GM18858 (cell line): ENCODE results near the gene LYAR.
"Not testable (repeated sequence)": the region's sequence is repeated elsewhere in the genome, so short reads cannot be mapped to it uniquely, and the experiment has no call there.

ENCODE experiments used
- ATAC-seq: cut with Tn5 transposase; IDR thresholded peaks from one replicate; pipeline ENCODE4 v1.9.1; 2021; ENCODE audit not compliant: unreplicated experiment

Gene LYAR

DNA sequence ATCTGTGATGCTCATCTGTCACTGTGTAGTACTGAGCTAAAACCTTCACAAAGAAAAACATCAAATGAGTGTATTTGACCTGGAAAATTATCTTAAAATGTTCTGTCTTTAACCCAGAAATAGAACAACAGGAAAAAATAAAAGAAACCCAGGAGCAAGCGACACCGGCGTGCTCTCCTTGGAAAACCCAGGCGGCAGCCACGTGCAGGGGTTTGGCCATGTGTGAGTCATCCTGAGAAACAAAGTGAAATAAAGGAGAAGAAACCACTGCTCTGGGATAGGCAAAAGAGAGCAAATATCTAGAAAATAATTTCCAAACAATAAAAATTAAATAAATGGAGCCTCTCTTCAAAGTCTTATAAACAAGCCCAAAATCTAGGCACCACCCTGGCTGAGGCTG lies 22.0 kb downstream of the LYAR start:
- ATAC-seq: no peak

DNA sequence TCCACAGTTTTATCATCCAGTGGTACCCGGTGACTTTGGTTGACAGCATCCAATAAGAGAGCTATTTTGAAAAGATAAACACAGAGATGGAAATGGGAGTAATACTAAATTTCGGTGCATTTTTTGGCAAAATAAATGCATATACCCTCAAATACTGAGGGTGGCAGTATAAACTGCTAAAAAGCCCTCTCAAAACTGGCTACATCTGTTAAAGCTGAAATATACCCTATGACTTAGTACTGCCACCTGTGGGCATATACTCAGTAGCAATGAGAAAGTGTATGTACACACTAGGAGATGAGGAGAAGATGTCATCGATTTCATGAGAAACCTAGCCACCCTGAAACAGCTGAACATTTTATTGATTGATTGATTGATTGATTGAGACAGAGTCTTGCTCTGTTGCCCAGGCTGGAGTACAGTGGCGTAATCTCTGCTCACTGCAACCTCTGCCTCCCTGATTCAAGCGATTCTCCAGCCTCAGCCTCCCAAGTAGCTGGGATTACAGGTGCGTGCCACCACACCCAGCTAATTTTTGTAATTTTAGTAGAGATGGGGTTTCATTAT lies 29.7 kb downstream of the LYAR start:
- no peak for ATAC-seq

DNA sequence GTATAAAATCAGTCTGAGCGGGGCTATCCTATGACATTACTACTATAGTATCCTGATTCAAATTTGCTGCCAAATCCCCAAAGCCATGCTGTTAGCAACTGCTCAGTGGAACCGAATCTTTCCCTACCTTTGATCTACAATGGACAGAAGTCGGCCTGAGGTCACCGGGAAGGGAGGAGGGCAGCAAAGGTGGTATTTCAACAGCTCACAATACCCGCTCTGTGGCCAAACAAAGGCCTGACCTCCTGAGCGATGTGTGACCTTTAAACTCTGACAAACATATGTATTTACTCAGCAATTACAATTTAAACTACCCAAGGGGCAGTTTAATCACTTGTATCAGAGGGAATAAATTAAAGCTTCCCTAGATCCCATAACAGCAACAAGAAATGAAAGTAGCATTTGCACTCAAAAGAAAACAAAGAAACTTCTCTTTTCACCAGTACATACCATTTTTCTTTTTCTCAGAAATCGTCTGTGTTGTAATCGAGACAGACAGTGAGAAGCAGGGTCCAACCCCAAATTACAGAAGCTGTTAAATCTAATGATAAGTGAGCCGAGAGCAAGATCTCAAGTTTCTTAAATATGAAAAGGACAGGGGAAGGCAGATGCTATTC lies 30.4 kb downstream of the LYAR start:
- no peak for ATAC-seq

DNA sequence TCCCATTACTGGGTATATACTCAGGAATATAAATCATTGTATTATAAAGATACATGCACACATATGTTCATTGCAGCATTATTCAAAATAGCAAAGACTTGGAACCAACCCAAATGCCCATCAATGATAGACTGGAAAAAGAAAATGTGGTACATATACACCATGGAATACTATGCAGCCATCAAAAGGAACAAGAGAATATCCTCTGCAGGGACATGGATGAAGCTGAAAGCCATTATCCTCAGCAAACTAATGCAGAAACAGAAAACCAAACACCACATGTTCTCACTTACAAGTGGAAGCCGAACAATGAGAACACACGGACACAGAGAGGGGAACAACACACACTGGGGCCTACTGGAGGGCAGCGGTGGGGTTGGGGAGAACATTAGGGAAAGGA lies 32.2 kb downstream of the LYAR start:
- ATAC-seq: not testable (repeated sequence)

DNA sequence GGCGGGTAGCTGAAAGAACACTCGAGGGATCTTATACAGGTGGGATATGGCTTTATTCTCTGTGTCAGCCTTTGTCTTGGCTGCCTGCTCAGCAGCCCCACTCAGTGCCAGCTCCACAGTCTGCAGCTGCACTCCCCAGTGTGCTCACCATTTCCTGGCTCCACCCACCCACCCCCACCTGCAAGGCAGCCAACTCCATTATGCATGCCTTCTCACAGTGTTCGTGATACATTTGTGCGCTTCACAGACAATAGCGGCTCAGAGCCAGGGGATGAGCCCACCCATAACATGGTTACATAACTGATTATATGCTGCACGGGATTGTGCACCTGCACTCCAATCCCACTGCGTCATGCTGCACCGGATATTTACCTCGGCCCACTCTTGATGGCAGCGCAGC lies 33.2 kb downstream of the LYAR start:
- ATAC-seq: no peak

DNA sequence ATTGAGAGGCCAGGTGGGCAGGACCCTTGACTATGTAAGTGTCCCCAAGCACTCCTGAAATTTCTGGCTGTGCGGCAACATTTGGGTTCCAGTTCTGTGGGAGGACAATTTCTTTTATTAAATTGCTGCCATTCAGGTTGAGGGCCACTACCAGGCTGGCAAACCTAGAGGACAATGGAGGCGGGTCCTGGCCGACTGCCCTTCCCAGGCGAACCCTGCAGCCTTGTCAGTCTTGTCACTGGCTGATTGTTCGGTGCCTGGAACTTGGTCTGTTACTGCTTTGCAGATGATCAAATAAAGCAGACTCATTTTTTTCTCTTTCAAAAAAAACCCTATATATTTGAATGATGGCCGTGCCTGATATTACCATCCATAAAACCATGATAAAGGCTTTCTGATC lies 35.3 kb downstream of the LYAR start:
- no peak for ATAC-seq

DNA sequence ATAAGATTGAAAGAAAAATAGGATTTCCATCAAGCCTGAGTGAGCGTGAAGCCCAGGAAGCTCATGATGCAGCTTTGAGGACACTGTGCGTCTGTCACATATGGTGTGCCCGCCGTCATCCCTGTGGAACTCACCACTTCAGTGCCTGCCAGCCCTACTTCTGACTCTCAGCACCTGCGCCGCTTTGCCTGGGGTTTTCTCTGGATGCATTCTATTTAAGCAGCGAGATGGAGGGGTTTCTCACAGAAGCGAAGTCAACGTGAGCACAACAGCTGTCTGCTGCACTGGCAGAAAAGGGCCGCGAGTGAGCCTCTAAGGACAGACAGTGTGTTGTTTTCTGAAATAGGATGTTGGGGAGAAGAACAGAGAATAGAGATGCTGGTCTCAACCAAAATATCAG lies 35.8 kb downstream of the LYAR start:
- no peak for ATAC-seq

DNA sequence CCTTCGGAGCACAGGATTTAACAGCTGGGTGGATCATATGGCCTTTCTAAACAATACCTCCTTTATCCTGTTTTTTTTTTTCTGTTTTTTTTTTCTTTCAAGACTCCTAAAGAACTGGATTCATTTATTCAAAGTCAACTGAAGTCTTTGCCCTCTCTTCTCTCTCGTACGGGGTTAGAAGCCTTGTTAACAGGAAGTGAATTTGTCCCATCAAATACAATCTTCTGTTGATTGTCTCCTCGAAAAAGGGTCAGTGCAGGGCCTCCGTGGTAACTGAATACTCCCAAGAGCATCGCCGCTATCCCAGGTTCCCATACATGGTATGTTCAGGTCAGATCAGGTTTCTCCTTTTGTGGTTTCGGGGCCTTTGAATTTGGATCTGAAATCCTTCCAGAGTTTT lies 40.1 kb downstream of the LYAR start:
- ATAC-seq: no peak

DNA sequence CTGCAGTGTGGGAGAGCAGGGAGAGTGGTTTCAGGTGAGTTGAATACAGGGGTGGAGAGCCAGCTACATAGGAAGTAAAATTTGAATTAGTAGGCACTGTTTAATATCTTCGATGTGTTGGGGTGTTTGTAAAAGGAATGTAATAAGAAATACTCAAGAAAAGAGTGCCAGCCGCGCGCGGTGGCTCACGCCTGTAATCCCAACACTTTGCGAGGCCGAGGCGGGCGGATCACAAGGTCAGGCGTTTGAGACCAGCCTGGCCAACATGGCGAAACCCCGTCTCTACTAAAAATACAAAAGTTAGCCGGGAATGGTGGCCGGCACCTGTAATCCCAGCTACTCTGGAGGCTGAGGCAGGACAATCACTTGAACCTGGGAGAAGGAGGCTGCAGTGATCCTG lies 40.6 kb downstream of the LYAR start:
- not testable (repeated sequence) for ATAC-seq

DNA sequence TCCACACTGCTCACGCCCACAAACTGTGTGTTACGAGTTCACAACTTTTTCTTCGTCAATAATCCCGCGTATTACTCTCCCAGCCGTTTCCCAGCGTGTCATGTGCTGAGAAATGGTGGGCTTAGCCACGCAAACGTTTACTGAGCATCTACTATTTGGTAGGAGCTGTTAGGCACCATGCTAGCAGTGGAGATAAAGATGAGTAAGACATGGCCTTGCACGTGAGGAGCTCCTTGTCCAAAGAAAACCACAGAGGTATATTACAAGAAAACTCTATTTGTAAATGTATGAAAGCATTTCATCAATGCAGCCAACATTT lies 41.1 kb downstream of the LYAR start:
- no peak for ATAC-seq

DNA sequence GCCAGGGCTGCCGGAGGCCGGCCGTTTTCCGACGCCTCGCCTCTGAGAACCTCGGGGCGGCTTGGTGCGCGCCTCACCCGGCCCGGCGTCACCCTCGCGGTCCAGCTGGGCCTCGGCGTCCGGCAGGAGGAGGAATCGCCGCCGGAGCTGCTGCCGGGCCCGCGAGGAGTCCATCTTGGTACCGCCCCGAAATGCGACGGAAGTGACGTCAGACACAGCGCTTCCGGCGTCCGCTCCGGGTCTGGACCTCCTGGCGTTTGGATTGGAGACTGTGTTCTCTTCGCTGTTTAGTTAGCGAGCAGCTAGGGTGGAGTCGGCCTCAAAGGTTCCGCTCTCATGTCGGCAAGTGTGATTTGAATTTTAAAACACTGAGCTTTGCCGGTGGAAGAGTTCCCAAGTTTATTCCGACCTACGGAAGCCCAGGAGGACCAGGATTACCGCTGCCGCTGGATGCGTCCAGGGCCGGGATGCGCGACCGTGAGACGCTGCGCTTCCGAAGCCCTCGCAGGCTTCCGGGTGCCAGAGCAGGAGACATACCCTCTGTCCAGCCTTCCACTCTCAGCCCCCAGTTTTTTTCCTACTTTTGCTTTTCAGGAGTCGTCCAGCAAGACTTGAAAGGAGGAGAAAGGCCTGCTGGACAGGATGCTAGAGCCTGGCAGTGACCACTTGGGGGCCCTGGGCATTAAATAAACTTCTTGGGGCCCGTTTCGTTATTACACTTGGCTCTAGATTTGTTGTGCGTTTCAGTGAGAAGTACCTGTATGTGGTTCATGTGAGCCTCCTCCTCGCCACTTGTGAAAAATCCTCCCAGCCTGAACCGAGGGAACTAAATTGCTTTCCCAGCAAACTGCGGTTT lies 41.7 kb downstream of the LYAR start, which contains the start of gene TMEM128:
Gene TMEM128 (minus strand): TSS at position 195 of the 856 bp plus-strand sequence. CDS start 21 bp downstream, at position 174.
- ATAC-seq: peak; percentile 92

DNA sequence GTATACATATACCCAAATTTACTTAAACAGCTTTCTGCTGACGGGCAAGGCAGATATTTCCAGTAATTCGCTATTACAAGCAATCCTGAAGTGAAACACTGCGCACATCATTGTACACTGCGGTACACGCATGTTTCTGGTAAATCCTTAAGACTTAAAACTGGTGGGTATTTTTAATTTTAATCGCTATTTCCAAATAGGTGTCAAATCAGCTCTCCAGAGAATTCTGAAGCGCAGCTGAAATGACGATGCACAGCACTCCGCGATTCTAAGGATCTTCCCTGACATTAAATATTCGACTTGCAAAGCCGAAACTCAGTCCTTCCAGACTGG lies 42.3 kb downstream of the LYAR start:
- peak; percentile 25 for ATAC-seq

DNA sequence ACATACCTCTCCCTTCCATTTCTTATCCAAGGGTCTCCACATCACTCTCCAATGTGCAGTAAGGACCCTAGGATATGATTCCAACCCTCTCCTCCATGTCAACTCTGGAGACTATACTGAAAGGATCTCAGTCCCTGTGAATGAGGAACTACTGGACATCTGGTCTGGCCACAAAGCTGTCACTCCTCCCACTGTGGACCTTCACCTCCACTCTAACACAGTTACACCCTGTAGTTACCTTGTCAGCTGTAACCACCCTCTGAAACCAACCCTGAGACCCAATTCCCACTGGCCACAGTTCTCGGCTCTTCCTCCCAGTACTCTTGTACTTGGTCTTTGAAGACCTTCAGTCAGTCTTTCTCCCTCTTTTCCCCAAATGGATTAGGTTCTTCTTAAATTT lies 44.8 kb downstream of the LYAR start:
- ATAC-seq: no peak

DNA sequence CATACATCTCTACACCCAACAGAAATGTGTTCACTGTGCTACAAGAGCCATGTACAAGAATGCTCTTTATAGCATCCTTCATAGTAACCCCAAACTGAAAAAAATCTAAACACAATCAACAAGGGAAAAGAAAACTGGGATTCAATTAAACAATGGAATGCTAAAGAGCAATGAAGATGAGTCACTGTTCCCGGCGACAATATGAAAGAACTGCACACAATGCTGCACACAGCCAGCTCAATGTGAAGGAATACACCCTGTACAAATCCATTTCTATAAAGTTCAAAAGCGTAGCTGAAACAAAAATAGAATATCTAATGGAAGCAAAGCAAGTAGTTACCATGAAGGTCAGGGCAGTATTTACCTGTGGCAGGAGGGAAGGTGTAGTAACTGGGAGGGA lies 50.4 kb downstream of the LYAR start:
- not testable (repeated sequence) for ATAC-seq

DNA sequence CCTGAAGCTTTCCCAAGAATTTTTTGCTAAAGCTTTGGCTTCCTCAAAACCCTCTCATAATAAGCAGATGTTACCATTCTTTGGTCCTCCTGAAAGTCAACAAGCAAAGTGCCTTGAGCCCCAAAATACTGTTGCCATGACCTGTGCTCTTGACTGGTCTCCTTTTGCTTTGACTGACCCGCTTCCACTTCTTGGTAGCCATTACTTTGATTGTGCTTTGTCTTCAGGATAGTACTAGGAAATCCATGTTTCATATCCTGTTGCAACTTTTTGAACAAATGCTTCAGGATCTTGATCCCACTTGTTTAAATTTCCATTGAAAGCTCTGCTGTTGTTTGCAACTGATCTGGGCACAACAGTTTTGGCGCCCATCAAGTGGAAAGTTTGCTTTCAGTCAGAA lies 56.3 kb downstream of the LYAR start:
- ATAC-seq: no peak

DNA sequence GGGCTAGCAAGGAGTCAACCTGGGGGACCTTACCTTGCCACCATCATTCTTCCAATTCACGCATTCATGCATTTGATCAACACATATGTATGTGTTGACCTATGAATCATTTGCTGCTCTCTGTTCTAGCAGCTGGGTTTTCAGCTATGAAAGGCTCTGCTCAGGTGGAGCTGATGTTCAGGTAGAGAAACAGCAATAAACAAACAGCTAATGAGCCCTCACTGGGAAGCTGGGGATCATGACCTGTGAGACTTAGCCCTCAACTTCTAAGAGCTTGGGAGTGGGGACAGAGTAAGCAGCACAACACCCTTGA lies 61.6 kb downstream of the LYAR start:
- ATAC-seq: no peak

DNA sequence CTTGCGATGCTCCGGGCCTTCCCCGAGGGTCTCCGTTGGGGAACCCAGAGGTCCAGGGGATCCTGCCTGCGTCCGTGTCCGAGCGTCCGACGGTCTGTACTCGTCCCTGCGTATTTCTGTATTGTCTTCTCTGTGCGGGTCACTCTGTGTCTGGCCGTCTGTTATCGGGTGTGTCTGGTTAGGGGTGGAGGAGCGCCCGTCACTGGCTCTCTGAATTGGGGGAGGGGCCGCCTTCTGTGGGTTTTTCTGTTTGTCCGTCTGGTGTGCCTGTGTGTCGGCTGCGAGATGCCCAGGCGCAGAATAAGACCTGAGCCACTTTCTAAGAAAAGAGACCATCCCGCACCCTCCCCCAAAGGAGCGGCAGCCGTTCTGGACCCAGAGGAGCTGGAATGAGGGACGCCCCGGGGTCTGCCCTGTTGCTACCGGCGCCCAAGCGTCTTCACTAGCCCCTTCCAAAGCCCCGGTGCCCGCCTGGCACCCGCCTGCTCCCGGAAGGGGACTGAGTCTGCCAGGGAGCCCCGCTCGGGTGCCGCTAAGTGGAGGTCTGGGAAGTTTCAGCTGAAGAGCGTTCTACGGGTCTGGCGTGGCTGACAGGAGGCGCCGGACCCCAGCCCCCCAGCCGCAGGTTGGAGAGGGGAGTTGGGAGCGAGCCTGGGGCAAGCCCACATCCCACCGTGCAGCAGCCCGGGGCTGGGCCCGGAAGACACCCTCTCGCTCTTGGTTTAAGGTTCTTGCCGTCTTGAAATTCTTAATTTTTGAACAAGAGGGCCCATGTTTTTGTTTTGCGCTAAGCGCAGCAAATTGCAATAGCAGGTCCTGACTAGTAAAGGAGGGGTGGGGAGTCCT lies 62.2 kb downstream of the LYAR start:
- no peak for ATAC-seq

DNA sequence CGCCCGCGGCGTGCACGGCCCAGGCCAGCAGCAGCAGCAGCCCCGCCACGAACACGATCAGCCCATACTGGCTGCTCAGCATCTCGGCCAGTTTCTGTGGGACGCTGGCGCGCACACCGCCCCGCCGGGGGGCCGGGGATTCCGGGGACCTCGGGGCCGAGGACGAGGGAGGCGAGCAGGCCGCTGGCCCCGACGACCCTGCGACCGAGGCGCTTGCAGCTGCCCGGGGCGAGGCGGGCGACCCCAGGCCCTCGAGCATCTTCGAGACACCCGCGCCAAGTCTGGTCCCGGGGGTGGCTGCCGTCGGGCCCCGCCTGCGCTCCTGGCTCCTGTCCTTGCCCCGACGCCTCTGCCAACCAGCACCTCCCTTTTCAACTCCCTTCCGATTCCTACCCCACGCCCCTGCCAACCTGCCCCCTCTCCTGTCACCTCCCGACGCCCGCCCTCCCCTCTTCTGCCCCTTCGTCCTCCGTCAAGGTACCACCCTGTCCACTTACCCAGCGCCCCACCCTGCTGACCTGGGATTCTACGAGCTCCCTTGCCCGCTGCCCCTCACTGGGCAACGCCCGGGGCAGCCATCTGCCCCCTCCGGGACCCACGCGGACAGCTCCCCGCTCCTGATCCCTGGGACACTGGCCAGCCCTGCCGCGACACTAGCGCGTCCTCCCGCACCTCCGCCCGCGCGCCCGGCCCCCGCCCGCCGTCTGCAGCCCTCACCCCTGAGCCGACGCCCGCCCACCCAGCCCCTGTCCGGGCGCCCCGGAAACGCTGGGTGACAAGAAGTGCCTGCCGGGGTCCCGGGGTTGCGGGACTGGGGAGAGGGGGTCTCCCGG lies 63.1 kb downstream of the LYAR start, which contains the start of gene OTOP1:
Gene OTOP1 (minus strand): TSS at position 324 of the 833 bp plus-strand sequence. CDS start 65 bp downstream, at position 259.
- no peak for ATAC-seq

DNA sequence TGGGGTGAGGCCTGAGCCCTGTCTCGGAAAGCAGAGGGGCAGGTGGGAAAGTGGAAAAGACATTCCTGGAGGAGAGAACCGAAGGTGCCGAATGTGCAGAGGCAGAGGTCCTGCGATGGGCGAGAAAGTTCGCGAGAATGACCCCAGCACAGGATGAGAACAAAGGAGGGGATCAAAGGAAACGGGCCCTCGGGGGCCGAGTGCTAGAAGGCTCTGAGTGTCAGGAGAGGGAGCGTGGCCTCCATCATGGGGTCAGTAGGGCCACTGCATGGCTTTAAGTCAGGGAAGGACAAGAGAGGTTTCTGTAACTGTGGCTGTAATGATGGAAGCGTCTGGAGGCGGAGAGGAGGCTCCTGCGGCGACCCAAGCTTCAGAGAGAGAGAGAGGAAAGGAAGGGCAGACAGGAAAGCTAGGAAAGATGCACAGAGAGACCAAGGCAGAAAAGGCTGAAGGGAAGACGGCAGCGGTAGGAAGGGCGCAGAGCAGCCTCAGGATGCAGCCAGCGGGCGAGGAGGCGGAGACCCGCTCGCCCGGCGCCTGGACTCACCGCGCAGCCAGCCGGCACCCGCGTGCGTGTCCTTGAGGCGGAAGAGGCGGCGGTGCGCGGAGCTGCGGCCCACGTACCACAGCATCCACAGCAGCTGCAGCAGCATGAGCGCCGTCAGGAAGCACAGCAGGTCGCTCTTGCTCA lies 63.9 kb downstream of the LYAR start:
- ATAC-seq: no peak
